Measurements from ENCODE around the gene FEN1.

FEN1 gene

GRCh38 chr11:61775606-61776554, 16.8 kb upstream of the FEN1 start:
- DNase-seq: no peak

DNA sequence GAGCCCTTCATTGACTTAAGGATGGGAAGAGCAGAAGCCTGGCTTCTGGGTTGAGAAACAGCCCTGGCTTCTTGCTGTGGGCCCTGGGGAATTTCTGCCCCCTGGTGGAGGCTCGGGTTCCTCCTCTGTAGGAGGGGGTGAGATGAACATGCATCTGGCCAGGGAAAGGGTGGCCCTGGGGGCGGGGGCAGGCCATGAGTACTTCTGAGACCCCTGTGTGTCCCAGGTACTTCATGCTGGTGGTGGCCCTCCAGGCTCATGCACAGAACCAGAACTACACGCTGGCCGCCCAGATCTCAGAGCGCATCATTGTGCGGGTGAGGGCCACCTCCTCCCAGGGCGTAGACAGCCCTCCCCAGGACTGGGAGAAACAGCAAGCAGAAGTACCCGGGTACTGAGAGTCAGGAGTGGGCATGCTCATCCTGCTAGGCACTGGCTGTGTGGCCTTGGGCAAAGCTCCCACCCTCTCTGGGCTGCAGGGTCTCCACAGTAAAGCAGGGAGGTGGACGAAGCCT, 16.1 kb upstream of the FEN1 start:
- DNase-seq: peak; percentile 62

GRCh38 chr11:61777234-61778090, 15.2 kb upstream of the FEN1 start:
- peak; percentile 18 for DNase-seq

DNA sequence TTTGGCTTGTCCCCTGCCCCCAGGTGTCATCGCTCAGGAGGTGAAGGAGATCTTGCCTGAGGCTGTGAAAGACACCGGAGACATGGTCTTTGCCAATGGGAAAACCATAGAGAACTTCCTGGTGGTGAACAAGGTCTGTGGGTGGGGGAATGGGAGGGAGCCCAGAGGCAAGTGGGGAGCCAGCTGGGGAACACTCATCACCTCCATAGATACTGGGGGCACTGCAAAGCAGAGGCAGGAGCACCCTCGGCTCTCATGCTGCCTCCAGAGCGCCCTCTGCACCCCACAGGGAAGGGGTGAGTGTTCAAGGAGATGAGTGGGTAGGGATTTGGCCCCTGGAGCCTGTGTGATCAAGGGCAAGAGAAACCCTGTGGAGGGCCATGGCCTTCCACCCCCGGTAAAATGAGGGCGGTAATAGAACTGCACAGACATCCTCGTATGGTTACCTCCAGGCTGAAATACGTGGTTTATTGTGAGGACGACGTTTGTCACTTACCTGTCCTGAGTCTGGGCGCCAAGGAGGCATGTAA, 14.3 kb upstream of the FEN1 start:
- DNase-seq: no peak

- no peak for DNase-seq
Observed at GRCh38 chr11:61778920-61779650, 13.6 kb upstream of the FEN1 start.

GRCh38 chr11:61779666-61780525, 12.8 kb upstream of the FEN1 start:
- DNase-seq: no peak

- DNase-seq: no peak
Observed at GRCh38 chr11:61780581-61781162, 12.0 kb upstream of the FEN1 start.

DNA sequence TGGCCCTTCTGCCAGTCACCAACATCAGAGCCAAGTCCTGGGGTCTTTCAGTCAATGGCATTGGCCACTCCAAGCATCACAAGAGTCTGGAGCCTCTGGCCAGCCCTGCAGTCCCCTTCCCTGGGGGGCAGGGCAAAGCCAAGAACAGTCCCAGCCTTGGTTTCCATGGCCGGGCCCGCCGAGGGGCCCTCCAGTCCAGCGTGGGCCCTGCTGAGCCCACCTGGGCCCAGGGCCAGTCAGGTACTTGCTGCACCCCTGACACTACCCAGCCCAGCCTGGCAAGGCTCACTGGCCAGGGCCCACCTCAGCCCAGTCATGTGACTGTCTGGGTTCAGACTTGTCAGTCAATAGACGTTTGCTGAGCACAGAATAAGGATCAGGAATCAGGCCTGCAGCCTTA, 11.1 kb upstream of the FEN1 start:
- no peak for DNase-seq

DNA sequence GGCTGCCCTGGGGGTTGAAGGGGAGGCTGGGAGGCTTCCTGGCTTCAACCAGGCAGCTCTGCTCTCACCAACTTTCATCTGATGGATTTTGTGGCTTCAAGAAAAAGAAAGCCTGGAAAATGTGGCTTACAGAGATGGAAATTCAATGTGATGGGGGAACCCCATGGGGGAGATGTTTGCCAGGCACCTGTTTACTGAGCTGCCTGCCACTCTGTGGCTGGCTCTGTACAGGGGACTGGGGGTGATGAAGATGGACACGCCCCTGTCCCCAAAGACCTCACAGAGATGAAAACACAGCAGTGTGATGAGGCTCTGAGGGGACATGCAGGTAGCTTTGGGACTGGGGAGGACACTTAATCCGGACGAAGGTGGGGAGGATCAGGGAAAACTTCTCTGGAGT, 10.4 kb upstream of the FEN1 start:
- DNase-seq: no peak

- no peak for DNase-seq
Observed at GRCh38 chr11:61782841-61783240, 9.9 kb upstream of the FEN1 start.

GRCh38 chr11:61783717-61784505, 8.8 kb upstream of the FEN1 start:
- DNase-seq: peak; percentile 67

- no peak for DNase-seq
Observed at GRCh38 chr11:61784506-61784805, 8.3 kb upstream of the FEN1 start.

DNA sequence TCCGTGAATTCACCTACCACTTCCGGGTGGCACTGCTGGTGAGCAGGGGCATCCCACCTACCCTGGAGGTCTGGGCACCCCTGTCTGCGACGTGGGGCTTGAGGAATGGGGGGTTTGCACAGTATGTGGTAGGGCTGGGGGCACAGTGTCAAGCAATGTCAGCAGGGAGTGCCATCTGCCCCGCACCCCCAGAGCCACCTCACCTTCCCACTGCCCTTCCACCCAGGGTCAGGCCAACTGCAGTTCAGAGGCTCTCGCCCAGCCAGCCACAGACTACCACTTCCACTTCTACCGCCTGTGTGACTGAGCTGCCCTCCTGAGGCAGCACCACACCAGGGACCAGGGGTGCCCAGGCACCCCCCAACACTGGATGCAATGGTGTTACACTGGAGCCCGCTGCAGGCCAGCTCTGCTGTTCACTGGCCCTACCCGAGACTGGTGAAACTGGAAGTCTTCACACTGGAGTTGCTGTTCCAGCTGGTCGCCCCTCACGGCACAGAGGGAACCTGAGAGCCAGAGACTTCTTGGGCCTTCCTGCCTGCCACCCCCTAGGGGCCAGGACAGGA, 6.8 kb upstream of the FEN1 start:
- DNase-seq: no peak

GRCh38 chr11:61787928-61788491, 4.7 kb upstream of the FEN1 start:
- peak; percentile 63 for DNase-seq

GRCh38 chr11:61791737-61792309, 888 bp upstream of the FEN1 start:
- peak; percentile 87 for DNase-seq

DNA sequence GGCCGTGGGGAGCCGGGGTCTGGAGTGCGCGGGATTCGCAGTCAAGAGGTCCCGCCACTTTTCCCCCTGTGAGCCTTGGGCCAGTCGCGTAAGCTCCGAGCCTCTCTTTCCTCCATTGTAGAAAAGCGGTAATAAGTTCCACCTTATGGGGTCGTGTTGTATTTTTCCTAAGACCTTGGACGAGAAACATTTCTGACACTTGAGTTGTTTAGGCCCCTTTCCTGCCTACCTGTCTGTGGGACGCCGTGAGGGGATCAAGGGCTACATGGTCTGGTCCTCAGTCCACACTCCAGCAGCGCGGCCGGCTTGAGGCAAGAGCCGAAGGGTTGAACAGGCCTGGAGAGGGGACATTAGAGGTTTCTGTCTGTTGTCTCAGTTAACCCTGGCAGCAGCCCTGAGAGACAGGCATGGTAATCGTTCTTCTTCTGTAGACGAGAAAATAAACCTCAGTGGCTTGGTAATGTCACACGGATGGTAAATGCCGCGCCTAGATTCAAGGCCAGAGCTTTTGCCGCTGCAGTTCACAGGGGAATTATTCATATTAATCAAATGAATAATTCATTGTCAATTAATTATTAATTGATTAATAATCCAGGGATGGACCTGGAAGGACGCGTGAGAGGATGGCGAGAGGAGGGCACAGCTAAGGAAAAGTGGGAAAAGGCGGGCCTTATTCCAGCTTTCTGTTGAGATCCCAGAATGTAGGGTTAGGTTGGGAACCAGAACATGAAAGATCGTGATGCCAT, 545 bp downstream of the FEN1 start:
- DNase-seq: no peak

- no peak for DNase-seq
Observed at GRCh38 chr11:61793829-61794204, 1.1 kb downstream of the FEN1 start.

DNA sequence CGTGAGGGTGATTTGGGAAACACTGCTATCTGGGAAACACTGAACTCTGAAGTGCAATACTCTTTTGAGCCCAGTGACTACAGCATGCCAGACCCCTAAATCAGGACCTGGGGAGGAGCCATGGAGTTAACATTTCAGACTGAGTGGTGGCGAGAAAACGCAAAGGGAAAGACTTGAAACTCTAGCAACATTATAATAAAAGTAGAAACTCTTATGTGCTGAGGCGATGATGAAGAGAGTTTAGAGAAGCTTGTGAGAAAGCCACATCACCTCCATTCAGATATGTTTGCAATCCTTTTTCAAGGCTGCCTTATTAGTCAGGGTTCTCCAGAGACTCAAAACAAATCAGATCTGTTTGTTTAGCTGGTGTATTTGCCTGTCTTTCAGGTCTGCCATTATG, 1.9 kb downstream of the FEN1 start:
- DNase-seq: no peak

GRCh38 chr11:61795459-61795858, 2.7 kb downstream of the FEN1 start:
- DNase-seq: no peak

Data from fibroblast of skin of back (primary cell).